Loucy (cell line): Measurements from ENCODE around the gene OR2V1.
"Not testable (repeated sequence)": the region's sequence is repeated elsewhere in the genome, so short reads cannot be mapped to it uniquely, and the experiment has no call there.

Experiments
- H2AFZ ChIP-seq: fragments of 200-600 bp; sonication (generic); 2 replicates; pipeline ENCODE4 v1.6.0; 2016; ENCODE audit warnings: antibody characterized with exemption, mild to moderate bottlenecking, low read length, moderate library complexity
- H3F3A ChIP-seq: fragments of 200-600 bp; 2 replicates; pipeline ENCODE4 v1.6.0; 2016; ENCODE audit warnings: antibody characterized with exemption, low read depth, mild to moderate bottlenecking
- H3K27me3 ChIP-seq: fragments of 200-600 bp; sonication (generic); 2 replicates; pipeline ENCODE4 v1.6.1; 2014; ENCODE audit warnings: low read length, mild to moderate bottlenecking; ENCODE audit not compliant: insufficient read depth, poor library complexity, severe bottlenecking
- H3K36me3 ChIP-seq: fragments of 200-600 bp; sonication (generic); 2 replicates; pipeline ENCODE4 v1.6.1; 2016; ENCODE audit warnings: low read length; ENCODE audit not compliant: insufficient read depth
- H3K4me1 ChIP-seq: fragments of 200-600 bp; sonication (generic); 2 replicates; pipeline ENCODE4 v1.5.1; 2014; ENCODE audit warnings: low read length, mild to moderate bottlenecking; ENCODE audit not compliant: insufficient read depth, poor library complexity, severe bottlenecking
- H3K4me2 ChIP-seq: fragments of 200-600 bp; sonication (generic); 2 replicates; pipeline ENCODE4 v1.6.0; 2014; ENCODE audit warnings: antibody characterized with exemption, low read length, low read depth, mild to moderate bottlenecking; ENCODE audit not compliant: poor library complexity, severe bottlenecking
- H3K4me3 ChIP-seq: fragments of 200-600 bp; sonication (generic); 2 replicates; pipeline ENCODE4 v1.5.1; 2014; ENCODE audit warnings: low read length, mild to moderate bottlenecking, mixed read lengths; ENCODE audit not compliant: poor library complexity, severe bottlenecking
- H3K79me2 ChIP-seq: fragments of 200-600 bp; sonication (generic); 2 replicates; pipeline ENCODE4 v1.6.1; 2014; ENCODE audit warnings: low read length; ENCODE audit not compliant: insufficient read depth
- H3K9ac ChIP-seq: fragments of 200-600 bp; sonication (generic); 2 replicates; pipeline ENCODE4 v1.6.0; 2014; ENCODE audit warnings: mild to moderate bottlenecking, low read depth, low read length, moderate library complexity; ENCODE audit not compliant: poor library complexity, severe bottlenecking
- H3K9me2 ChIP-seq: fragments of 200-600 bp; sonication (generic); replicated peaks from 2 replicates; pipeline ENCODE4 v1.6.1; 2016; ENCODE audit warnings: low read depth, low read length, mixed read lengths
- H3K9me3 ChIP-seq: fragments of 200-600 bp; sonication (generic); 2 replicates; pipeline ENCODE4 v1.6.1; 2014; ENCODE audit warnings: mild to moderate bottlenecking, antibody characterized with exemption, low read length, low read depth; ENCODE audit not compliant: insufficient read depth
- H4K20me1 ChIP-seq: fragments of 200-600 bp; sonication (generic); 2 replicates; pipeline ENCODE4 v1.6.0; 2014; ENCODE audit warnings: antibody characterized with exemption, low read length, mild to moderate bottlenecking; ENCODE audit not compliant: insufficient read depth, poor library complexity, severe bottlenecking
- CTCF ChIP-seq: fragments of 200-600 bp; sonication (generic); conservative IDR thresholded peaks from 2 replicates; pipeline ENCODE4 v1.5.1; 2014; ENCODE audit warnings: mild to moderate bottlenecking, antibody characterized with exemption, low read length
- EZH2phosphoT487 ChIP-seq: fragments of 200-600 bp; IDR thresholded peaks from 2 replicates; pipeline ENCODE4 v1.6.1; 2018; ENCODE audit warnings: antibody characterized with exemption, mild to moderate bottlenecking, moderate library complexity, borderline replicate concordance

OR2V1 gene

GRCh38 chr5:181170996-181171395, 40.0 kb upstream of the OR2V1 start:
- Histone ChIP-seq H3K4me1 (peaks cover 4% of the 10 kb centered on the region), H3K36me3 (no peaks in the 10 kb centered on the region), H3K4me2 (no peak overlapping the region), H2AFZ (no peak overlapping the region), H4K20me1 (no peaks in the 10 kb centered on the region), H3K9me2 (no peaks in the 10 kb centered on the region), H3K4me3 (no peak overlapping the region), H3K79me2 (no peaks in the 10 kb centered on the region), H3K9me3 (no peaks in the 10 kb centered on the region), H3F3A (no peaks in the 10 kb centered on the region), H3K27me3 (no peaks in the 10 kb centered on the region), H3K9ac (no peak overlapping the region)
- no peak for TF ChIP-seq CTCF
- no peak for TF ChIP-seq EZH2phosphoT487

GRCh38 chr5:181170237-181170825, 39.4 kb upstream of the OR2V1 start:
- Histone ChIP-seq H3K4me2 (no peak overlapping the region), H2AFZ (no peak overlapping the region), H3K27me3 (no peaks in the 10 kb centered on the region), H4K20me1 (no peaks in the 10 kb centered on the region), H3K9ac (no peak overlapping the region), H3K36me3 (no peaks in the 10 kb centered on the region), H3K4me1 (peaks cover 4% of the 10 kb centered on the region), H3F3A (no peaks in the 10 kb centered on the region), H3K4me3 (no peak overlapping the region), H3K9me3 (no peaks in the 10 kb centered on the region), H3K9me2 (no peaks in the 10 kb centered on the region), H3K79me2 (no peaks in the 10 kb centered on the region)
- TF ChIP-seq CTCF (no peak), EZH2phosphoT487 (no peak)

DNA sequence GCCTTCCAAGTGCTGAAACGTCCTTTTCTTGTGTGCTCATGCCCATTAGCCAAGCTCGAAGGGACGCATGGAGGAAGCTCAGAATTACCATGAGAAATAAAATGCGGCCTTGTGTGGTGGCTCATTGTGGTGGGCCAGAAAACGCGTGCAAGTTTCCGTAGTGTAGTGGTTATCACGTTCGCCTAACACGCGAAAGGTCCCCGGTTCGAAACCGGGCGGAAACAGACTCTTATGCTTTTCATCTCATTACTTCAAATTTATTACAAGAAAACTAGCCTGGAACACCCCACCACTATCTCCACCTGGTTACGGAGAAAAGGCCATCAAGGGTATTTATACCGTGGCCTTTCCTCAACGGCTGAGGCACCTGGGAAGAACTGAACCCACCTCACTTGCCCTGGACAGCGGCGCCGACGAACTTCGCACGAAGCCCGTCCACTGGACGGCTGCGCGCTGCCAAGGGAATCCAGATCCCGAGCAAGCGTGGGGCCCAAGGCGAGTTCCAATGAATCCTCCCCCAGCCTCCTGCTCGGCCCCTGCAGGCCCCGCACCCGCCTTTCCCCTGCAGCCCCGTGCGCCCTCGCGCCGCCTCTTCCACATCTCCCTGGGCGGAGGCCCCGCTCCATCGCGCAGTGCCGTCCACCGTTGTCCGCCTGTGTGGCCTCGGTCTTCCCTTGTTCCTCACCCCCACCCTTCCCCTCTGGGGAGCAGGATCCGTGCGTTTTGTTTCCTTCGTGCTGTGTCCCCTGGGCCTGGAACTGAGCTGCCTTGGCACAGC, 38.7 kb upstream of the OR2V1 start:
- not testable (repeated sequence) for H2AFZ ChIP-seq, H3K4me1 ChIP-seq, H3K4me3 ChIP-seq, H3F3A ChIP-seq, H3K27me3 ChIP-seq, H3K9me2 ChIP-seq, H3K9me3 ChIP-seq, H3K36me3 ChIP-seq, H3K4me2 ChIP-seq, H3K79me2 ChIP-seq, H4K20me1 ChIP-seq, H3K9ac ChIP-seq
